Measurements from ENCODE around the gene USP46. TPM values are rescaled to one million over a fixed set of nuclear protein-coding genes. Genes with fewer than 3 reads are reported as not detected.

Gene USP46
- total RNA-seq, 1 donor = 19.4 TPM

DNA sequence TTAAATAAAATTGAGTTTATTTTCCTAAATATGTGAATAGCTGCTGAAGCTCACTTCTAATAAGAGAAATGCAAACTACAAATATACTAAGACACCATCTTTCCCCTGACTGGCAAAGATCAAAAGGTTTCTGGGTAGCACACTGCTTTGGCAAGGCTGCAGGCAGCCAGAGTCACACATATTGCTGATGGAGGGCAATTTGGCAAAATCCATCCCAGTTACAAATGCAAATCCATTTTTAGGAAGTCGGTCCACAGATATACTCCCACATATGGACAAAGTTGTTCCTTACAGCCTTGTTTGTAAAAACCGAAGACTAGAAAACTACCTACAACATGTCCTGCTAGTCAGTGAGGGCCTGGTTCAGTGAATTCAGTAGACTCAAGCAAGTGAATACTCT, 12.4 kb downstream of the USP46 start:
- no peak overlapping the region for H3K4me3 ChIP-seq (ENCODE audit: low read depth, low read length)
- TF ChIP-seq, protein P1, sequence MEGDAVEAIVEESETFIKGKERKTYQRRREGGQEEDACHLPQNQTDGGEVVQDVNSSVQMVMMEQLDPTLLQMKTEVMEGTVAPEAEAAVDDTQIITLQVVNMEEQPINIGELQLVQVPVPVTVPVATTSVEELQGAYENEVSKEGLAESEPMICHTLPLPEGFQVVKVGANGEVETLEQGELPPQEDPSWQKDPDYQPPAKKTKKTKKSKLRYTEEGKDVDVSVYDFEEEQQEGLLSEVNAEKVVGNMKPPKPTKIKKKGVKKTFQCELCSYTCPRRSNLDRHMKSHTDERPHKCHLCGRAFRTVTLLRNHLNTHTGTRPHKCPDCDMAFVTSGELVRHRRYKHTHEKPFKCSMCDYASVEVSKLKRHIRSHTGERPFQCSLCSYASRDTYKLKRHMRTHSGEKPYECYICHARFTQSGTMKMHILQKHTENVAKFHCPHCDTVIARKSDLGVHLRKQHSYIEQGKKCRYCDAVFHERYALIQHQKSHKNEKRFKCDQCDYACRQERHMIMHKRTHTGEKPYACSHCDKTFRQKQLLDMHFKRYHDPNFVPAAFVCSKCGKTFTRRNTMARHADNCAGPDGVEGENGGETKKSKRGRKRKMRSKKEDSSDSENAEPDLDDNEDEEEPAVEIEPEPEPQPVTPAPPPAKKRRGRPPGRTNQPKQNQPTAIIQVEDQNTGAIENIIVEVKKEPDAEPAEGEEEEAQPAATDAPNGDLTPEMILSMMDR (IDR thresholded peaks at IDR 0.05; ENCODE audit: insufficient read depth, low read depth, low read length) = no peak
- DNase-seq (ENCODE audit: low read depth) = no peak

DNA sequence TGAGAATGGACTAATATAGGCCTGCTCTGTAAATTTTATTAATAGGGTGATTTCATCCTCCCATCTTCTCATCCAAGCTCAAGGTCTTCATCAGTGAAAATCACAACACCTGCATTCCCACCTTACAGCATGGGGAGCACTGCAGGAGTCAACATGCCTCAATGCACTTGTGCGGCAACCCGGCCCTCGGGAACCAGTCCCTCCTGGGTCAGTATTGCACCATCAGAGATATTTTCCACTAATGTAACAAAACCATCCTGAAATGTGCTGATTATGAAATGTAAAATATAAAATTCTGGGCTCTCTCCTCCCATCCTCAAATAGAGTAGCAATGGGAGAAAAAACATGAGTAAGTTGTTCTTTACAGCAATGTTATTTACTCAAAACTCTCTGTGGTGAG, 13.0 kb downstream of the USP46 start:
- TF ChIP-seq, protein P1 (IDR thresholded peaks at IDR 0.05; ENCODE audit: insufficient read depth, low read depth, low read length) = no peak
- H3K4me3 ChIP-seq (ENCODE audit: low read depth, low read length) = no peak overlapping the region
- DNase-seq (ENCODE audit: low read depth) = peak; percentile 8

DNA sequence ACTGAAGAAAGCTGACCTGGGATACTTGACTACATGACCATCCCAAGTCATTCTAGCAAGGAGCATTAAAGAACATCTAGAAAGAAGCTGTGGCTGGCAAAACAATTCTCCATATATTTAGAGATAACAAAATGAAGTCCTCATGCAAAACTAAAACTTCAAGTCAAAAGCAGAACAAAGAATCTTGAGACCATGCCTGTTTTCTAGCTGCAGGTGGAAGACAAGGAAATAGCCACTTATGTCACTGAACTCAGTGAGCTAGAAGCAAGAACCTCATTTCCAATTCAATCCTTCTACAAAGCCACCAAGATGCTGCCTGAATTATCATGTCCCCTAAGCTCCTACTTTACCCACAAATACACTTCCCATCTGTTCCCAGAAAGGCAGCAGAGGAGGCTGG, 13.8 kb downstream of the USP46 start:
- no peak for DNase-seq (ENCODE audit: low read depth)
- no peak overlapping the region for H3K4me3 ChIP-seq (ENCODE audit: low read depth, low read length)
- TF ChIP-seq, protein P1 (IDR thresholded peaks at IDR 0.05; ENCODE audit: insufficient read depth, low read depth, low read length) = no peak

DNA sequence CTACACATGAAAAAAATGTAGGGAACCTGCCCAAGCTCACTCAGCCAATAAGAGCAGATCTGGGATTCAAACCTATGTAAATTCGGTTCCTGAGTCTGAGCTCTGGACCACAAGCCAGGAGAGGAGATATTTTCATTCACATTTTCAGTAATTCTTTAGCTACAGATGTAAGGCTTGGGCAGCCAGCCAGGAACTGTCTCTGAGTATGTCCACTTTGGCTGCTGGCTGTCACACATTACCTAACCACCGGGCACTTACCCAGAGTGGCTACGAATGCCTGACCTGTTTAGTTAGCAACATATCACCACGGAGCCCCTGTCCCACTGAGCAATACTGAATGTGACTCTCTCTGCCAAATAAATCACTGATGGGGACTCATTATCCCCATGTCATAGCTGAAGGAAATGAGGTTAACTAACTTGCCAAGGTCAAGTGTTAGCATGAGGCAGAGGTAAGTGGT, 15.3 kb downstream of the USP46 start:
- TF ChIP-seq, protein P1 (IDR thresholded peaks at IDR 0.05; ENCODE audit: insufficient read depth, low read depth, low read length) = no peak
- H3K4me3 ChIP-seq (ENCODE audit: low read depth, low read length) = no peak overlapping the region
- peak; percentile 32 for DNase-seq (ENCODE audit: low read depth)

DNA sequence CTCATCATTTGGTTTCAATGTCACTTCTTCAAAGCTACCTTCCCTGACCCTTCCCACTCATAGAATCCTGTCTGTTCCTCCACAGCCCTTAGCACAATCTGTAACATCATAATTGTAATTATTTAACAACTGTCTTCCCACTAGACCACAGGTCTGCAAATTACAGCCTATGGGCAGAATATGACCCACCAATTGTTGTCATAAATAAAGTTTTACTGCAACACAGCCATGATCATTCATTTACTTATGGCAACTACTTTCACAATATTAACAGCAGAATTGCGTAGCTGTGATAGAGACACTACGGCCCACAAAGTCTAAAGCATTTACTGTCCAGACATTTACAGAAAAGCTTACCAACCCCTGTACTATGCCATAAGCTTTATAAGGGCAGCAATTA, 15.9 kb downstream of the USP46 start:
- no peak for DNase-seq (ENCODE audit: low read depth)
- TF ChIP-seq, protein P1 (IDR thresholded peaks at IDR 0.05; ENCODE audit: insufficient read depth, low read depth, low read length) = no peak
- no peak overlapping the region for H3K4me3 ChIP-seq (ENCODE audit: low read depth, low read length)

DNA sequence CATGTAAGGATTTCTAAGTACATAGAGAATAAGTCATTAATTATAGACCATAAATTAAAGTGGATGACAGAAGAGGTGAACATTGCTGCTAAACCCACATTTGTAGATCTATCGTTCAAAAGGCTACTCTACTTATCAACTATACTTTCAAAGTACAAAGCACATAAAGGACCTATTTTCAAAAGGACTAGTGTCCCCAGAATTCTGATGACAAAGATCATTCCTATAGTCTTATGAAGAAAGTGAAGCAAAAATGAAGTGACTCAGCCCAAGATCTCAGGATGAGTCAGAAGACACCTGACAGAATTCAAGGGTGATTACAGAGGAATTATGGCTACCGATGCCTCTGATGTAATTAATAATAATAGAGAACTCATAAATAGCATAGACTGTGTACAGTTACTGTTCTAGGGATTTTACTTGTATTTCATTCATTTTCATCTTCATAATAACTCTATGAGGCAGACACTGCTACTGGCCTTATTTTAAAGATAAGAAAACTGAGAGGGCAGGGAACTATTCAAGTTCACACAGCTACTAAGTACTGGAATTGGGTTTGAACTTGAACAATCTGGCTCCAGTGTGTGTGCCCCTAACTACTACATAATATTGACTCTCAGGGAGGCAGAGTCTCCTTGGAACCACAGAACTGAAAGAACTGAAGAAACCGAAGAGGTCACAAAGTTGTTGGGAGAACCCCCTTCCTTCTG, 17.1 kb downstream of the USP46 start:
- TF ChIP-seq, protein P1 (IDR thresholded peaks at IDR 0.05; ENCODE audit: insufficient read depth, low read depth, low read length) = no peak
- DNase-seq (ENCODE audit: low read depth) = peak; percentile 72
- no peak overlapping the region for H3K4me3 ChIP-seq (ENCODE audit: low read depth, low read length)

Measured in fibroblast of villous mesenchyme (primary cell).